ENCODE results near the gene ZYG11A.

ZYG11A gene

DNA sequence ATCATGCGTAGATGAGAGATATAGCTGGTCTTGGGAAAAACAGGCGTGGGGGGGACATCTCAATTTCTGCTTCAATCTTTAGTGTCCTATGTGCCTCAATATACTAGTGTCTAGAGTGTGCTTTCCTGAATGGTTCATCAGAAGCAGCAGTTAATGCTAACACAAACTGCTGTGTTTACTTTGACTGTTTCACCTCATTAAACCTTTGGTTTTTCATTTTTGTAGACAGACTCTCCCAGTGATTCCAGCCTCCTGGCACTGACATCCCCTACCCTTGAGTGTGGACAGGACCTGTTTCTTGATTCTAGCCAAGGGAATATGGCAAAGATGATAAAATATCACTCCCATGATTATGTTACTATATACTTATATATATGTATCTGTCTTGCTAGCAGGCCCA, 37.6 kb downstream of the ZYG11A start:
- no peak for DNase-seq

DNA sequence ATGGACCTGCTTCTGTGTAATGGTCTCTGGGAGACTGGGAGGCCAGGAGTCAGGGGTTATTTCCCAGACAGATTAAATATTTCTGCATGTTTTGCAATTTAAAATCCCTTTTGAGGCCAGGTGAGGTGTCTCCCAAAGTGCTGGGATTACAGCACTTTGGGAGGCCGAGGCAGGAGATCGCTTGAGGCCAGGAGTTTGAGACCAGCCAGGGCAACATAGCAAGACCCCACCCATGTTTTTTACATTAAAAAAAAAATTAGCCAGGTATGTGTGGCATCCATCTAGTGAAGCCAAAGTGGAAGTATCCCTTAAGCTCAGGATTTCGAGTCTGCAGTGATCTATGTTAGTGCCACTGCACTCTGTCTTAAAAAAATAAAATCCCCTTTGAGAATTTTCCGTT, 44.9 kb downstream of the ZYG11A start:
- DNase-seq: no peak

DNA sequence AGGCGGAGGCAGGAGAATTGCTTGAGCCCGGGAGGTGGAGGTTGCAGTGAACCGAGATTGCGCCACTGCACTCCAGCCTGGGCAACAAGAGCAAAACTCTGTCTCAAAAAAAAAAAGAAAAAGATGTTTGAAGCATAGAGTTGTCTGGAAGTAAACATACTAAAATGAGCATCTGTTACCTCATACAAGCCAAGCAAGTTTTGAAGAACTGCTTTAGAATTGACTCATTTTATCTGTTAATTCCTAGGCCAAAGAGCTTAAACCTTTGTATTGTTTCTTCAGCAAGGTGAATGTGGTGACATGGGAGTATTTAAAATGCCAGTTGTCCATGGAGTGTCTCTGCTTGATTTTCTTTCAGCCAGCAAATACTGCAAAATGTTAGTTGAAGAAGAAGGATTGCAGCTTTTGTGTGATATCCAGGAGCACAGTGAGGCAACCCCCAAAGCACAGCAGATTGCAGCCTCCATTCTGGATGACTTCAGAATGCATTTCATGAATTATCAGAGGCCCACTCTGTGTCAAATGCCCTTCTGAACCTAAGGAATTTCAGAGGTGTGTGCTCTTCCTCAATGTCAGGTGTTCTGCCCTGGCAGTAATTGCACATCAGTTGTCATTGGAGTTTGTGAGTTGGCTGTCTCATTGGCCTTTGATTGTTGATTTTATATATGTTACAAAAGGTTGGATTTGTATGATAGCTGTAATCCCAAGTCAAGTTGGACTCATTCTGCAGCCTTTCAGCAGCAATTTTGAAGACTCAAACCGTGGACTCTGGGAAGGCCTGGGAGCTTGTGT, 50.1 kb downstream of the ZYG11A start:
- DNase-seq: no peak

DNA sequence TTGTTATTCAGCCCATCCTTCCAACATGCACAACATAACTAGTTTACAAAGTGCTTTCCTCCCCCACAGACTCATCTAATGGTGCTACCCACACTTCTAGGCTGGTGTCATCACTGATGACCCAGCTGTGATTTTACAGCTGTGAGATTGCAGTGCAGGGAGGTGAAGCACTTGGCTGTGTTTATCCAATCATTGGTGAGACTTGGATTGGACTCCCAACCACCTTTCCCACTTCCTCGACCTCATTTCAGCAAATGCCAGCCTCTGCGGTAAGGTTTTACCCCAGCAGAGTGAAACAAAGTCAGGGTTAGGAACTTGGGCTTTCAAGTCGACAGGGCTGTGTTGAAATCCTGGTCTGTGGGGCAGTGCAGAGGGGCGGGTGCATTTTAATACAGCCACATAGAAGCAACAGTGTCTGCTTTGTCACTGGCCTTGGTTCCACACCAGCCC, 56.9 kb downstream of the ZYG11A start:
- no peak for DNase-seq

DNA sequence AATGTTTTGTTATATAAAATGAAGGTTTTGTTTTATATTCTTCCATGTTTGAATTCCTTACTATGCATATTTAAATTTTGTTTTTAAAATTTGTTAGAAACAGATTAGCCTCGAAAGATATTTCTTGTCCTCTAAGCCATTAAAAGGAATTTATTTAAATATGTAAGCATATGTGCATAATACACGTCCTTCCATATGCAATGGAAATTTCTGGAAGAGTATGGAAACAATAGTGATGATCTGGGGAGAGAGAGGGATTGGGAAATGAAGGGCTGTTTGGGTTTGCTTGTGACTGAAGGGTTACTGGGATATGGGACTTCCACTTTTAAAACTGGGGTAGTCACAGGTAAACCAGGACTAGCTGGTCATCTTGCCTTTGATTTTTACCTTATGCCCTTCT, 57.8 kb downstream of the ZYG11A start:
- no peak for DNase-seq

DNA sequence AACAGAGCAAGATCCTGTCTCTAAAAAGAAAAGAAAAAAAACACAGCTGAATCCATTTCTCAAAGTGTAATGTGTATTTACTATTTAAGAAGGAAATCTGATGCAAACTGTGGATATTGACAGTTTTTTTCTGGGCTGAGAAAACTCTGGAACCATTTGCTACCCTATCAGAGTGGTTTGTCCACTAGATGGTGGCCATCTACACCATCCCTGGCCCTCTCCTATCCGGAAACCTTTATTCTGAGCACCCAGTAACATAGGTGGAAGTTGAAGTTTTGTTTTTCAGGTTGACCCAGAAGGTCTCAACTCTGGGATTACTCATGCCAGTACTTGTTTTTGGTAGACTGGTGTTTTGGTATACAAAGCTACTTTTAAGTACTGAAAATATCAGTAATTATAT, 58.8 kb downstream of the ZYG11A start:
- no peak for DNase-seq

DNA sequence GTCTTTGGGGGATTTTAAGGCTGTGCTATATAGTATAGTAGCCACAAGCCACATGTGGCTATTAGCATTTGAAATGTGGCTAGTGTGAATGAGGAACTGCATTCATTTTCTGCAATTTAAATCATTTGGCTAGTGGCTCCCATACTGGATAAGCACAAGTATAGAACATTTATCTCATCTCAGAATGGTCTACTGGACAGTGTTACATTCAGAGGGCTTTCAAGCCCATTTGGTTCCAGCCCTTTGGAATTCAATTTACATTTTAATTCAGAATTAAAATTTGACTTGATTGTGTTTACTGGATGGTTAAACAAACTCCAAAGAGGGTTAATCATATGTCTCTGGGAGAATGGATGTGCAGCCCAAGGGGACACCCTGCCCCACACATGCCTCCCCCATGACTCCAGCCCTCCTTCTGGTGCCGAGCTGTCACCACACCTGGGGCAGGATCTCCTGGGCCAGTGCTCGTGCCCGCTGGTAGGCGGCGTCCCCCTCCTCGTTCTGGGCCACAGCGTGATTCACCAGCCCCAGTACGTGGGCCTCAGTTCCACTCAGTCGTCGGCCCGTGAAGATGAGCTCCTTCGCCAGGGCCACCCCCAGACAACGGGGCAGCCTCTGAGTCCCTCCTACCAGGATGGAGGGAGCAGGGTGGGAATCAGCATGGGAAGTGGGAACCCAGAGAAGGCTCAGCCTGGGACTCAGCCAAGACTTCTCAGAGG, 61.8 kb downstream of the ZYG11A start:
- DNase-seq: no peak

DNA sequence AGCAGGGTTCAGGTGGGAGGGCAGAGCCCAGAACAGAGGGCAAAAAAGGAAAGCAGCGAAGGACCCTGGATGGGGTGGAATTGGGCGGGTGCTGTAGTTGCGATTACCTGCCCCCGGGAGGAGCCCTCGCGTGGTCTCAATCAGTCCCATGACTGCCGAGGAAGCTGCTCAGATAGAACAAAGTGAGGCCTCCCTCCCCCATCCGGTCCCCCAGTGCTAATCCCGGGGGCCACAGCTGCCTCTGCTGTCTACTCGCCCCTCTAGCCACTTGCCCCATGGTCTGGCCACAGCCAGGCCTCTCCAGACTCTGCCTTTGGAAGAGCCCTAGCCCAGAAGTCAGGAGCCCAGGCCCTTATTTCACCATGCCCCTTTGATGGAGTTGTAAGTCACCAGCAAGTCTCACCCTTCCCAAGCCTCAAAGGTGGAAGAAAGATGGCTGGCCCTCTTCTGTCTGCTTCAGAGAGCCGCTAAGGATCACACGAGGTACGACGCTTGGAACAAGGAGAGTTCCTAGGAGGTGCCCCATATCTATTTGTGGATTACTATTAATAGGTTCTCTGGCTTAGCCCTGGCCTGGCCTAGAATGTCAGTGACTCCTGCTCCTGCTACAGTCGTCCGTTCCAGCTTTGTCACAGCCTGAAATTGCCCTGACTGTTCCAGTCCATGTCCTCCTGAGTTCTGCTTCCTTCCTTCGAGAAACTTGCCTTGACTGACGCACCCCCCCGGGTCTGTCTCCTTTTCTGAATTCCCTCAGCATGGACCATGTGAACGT, 62.6 kb downstream of the ZYG11A start:
- no peak for DNase-seq

DNA sequence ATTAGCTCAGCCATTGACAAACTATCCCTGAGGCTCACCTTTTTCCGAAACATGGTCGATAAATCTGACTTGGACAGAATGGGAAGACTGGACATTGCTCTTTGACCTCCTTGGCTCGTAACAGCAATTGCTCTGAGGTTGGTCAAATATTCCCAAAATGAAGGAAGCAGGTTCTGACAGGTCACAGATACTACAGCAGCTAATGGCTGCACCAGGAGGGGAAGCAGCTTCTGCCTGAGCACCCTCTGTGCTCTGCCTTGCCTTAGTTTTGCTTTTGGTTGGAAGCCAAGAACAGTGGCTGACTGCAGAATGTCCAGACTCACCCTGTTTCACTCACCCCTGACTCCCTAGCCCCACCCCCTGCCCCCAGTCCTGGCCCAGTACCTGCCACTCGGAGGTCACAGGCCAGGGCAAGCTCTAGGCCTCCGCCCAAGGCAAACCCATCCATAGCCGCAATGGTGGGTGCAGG, 63.6 kb downstream of the ZYG11A start:
- no peak for DNase-seq

DNA sequence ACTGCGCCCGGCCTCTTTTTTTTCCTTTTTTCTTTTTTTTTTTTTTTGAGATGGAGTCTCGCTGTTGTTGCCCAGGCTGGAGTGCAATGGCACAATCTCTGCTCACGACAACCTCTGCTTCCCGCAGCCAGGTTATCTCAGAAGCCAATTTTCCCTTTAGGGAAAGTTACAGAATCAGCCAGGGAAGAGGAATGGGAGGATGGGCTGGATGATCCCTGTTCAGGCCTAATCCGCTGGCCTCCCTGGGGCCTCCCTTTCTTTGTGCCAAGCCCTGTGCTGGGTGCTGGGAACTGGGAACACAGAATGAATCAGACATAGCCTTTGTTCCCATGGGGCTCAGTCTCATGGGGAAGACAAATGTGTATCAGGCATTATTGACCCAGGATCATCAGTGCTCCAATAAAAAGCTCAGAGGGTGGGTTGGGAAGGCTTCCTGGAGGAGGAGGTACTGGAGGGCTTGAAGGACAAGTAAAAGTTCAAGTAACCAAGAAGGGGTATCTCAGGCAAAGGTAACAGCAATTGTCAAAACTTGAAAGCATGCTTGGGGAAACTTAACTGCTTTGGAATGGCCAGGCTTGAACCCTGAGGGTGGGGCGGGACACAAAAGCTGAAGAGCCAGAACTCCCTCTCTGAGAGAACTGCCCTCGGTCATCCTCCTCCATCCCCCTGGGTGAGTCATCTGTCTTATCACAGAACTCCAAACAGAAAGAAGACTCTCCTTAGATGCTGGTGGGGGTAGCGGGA, 64.7 kb downstream of the ZYG11A start:
- no peak for DNase-seq

DNA sequence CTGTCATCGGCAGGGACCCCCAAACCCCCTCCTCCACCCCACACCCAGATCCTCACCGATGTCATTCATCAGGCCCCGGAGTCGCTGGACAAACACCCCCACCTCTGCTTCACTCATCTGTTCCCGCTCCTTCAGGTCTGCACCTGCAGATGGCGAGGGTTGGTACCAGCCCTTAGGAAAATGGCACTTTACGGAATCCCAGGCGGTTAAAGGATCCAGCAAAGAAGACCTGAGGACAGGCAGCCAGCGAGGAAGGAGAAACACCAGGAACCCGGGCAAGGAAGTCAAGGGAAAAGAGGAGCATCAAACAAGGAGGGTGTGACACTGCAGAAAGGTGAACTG, 65.2 kb downstream of the ZYG11A start:
- DNase-seq: no peak

DNA sequence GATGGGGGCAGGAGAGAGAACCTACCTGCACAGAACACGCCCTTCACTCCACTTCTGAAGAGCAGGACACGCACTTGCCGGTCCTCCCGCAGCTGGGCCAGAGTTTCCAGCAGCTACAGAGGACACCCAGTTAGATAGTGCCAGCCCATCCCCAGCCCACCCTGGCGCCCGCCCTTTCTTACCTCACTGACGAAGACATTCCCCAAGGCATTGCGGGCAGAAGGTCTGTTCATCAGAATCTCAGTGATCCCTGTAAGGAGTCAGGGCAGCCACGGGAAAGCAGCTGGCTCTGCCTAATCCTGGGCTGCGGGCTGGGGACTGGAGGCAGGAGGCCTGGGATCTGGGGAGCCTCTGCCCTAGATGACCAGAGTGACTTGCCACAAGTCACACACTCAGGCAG, 69.0 kb downstream of the ZYG11A start:
- no peak for DNase-seq

DNA sequence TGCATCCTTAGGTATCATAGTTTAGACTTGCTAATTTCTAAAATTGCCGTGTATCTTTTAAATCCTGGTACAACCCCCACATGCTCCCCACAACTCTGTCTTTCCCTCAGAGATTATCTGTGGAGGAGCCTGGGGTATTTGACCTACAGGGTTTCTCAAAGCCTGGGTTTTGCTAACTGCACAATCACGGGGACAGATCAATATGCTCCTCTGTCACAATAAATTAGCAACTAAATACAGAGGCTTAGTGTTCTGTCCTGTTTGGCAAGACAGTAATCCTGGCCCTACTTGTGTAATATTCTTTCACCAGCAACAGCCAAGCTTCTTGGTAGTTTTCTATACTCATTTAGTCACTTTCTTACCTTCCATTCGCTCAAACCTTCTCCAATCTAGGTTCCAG, 70.5 kb downstream of the ZYG11A start:
- DNase-seq: no peak

DNA sequence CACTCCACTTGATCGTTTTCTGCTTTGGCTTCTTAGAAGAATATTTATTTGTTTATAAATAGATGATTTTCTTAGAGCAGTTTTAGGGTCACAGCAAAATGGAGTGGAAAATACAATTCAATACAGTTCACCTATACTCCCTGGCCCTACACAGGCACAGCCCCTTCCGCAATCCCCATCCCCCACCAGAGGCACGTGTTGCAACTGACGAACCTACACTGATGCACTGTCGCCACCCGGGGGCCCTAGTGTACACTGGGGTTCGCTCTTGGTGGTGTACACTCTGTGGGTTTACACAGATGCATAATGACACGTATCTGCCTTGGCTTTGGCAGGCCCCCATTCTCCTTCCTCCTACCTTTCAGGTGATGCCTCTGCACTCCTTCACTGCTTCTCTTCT, 71.0 kb downstream of the ZYG11A start:
- no peak for DNase-seq

DNA sequence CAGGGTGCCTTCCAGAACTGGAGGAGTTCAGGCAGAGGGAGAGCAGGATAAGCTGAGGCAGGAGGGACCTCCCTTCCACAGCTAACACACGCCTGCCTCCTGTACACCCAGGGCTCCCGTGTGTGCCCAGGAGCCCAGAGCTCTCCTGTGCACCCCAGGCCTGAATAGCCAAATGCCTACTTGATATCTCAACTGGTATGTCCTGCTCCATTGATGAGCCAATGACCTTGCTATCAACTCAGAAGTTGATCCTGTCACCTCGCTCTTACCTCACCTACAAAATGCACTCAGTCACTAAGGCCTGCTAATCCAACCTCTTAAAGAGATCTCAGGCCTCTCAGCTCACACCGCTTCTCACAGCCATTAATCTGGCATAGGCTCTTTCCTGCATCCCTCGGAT, 71.9 kb downstream of the ZYG11A start:
- DNase-seq: no peak

DNA sequence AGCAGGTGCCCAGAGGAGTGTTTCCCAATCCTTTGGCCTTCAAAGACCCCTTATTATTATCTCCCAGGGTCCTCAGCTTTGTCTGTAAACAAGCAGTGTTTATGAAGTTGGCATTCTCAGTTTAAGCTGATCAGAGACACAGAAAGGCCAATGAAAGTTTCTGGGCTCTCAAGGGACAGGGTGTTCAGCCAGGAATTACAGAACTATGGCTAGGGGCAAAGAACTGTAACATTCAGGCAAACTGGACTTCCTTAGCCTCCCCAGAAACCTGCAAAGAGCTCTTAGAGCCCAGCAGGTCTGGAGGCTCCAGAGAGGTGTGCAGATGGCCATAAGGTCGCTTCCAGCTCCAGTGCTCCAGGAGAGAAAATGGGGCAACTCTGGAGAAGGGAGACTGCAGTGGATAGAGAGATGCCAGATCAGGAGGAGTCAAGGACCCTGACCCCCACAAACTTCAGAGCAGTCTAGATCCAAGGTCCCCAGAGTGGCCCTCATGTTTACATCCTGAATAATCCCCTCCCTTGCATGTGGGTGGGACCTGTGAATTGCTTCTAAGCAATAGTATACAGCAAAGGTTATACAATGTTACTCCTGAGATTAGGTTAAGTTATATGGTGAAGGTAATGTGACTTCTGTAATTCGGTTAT, 72.8 kb downstream of the ZYG11A start:
- DNase-seq: no peak

DNA sequence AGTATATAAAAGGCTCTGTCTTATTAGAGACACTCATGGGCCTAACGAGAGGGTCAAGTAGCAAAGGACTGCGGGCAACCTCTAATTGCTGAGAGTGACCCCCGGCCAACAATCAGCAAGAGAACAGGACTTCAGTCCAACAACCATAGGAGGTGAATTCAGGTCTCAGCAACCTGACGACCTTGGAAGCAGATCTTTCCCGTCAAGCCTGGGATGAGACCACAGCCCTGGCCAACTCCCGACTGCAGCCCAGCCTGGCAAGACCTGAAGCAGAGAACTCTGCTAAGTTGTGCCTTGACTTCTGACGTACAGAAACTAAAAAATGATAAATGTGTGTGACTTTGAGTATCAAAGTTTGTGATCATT, 73.3 kb downstream of the ZYG11A start:
- no peak for DNase-seq

DNA sequence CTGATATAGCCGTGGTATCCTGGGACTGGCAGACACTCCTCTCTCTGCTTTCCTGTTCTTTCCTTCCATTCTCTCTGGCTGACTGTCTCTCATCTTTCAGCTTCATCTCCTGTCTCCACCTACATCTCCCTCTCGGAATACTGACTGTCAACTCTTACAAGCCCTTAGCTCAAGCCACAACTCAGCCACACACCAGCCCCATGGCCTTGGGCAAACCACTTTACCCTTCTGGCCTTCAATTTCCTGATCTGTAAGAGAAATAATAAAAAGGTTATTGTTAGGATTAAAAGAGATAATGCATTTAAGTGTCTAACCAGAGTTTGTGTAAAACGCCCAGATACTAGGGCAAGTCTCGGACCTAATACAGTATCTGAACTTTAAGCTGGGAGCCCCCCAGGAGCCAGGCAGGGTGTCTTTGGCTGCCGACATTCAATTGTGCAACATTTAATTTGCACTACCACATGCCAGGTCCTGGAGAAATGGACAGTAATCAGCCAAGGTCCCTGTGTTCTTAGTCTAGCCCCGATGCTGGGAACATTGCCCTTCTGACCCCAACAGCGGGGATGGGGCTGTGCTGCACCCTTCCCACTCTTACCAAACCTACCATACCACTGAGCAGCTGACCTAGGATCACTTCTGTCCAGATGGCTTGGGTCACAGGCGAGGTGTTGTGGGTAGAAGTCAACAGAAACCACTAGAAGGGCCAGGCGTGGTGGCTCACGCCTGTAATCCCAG, 73.8 kb downstream of the ZYG11A start:
- no peak for DNase-seq

DNA sequence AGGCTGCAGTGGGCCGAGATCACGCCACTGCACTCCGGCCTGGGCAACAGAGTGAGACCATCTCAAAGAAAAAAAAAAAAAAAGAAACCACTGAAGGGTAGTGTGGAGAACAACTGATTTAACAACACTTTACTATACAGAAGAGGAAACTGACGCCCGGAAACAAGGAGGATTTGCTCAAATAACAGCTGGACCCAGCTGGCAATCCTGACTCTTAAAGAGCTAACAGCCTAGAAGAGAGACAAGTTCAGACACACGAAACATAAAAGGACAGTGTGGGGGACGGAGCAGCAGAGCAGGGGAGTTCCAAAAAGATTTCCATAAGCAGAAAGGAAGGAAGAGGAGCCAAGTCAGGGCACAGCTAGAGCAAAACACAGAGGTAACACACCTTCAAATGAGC, 74.6 kb downstream of the ZYG11A start:
- no peak for DNase-seq

DNA sequence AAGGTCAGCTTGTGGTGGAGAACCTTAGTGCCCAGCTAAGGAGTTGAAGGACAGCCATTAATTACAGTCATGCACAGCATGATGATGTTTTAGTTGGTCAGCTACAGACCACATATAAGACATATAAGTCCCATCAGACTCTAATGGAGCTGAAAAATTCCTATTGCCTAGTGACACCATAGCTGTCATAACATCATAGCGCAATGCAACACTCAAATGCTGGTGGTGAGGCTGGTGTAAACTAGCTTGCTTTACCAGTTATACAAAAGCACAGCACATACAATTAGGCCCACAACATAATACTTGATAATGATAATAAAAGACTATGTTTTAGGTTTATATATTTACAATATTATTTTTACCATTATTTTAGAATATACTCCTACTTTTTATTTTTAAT, 75.0 kb downstream of the ZYG11A start:
- no peak for DNase-seq

DNA sequence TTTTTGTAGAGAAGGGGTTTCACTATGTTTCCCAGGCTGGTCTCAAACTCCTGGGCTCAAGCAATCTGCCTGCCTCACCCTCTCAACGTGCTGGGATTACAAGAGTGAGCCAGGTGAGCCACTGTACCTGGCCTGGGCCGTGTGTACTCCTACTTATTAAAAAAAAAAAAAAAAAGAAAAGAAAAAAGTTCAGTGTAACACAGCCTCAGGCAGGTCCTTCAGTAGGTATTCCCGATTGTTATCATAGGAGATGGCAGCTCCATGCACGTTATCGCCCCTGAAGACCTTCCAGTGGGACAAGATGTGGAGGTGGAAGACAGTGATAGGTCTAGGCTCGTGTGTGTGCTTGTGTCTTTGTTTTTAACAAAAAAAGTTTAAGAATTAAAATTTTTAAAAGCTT, 75.6 kb downstream of the ZYG11A start:
- DNase-seq: no peak

All from NCI-H1092 treated with DMSO at 0.1 percent for 48 hours (cell line).